22Rv1 (cell line): ENCODE results near the gene ACOD1.
A peak's percentile ranks its signal among the peaks of the same experiment; 100 is the strongest.

Experiments used
- CTCF ChIP-seq: fragments of 450-650 bp; IDR thresholded peaks from 2 replicates; pipeline ENCODE4 v1.5.1; 2017; ENCODE audit warnings: mild to moderate bottlenecking
- ZFX ChIP-seq: fragments of 450-650 bp; IDR thresholded peaks from 2 replicates; pipeline ENCODE4 v1.6.1; 2017; ENCODE audit warnings: antibody characterized with exemption, borderline replicate concordance

- TF ChIP-seq CTCF (peak; percentile 96), ZFX (no peak)
These were observed 44.7 kb upstream of the ACOD1 start for GRCh38 chr13:76903544-76904162.
